Femur (tissue), 1 donor: ENCODE results near the gene ZNF226.
"Not testable (repeated sequence)": the region's sequence is repeated elsewhere in the genome, so short reads cannot be mapped to it uniquely, and the experiment has no call there.

Experiments used
- DNase-seq: peaks from one replicate; pipeline ENCODE4 v3.0.0-alpha.2; 2017

ZNF226 gene

GRCh38 chr19:44212866-44213346 is 48.0 kb downstream of the ZNF226 start:
- DNase-seq, result peak; percentile 33

DNA sequence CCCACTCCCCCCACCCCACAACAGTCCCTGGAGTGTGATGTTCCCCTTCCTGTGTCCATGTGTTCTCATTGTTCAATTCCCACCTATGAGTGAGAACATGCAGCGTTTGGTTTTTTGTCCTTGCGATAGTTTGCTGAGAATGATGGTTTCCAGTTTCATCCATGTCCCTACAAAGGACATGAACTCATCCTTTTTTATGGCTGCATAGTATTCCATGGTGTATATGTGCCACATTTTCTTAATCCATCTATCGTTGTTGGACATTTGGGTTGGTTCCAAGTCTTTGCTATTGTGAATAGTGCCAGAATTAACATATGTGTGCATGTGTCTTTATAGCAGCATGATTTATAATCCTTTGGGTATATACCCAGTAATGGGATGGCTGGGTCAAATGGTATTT is 55.0 kb downstream of the ZNF226 start:
- not testable (repeated sequence) for DNase-seq

DNA sequence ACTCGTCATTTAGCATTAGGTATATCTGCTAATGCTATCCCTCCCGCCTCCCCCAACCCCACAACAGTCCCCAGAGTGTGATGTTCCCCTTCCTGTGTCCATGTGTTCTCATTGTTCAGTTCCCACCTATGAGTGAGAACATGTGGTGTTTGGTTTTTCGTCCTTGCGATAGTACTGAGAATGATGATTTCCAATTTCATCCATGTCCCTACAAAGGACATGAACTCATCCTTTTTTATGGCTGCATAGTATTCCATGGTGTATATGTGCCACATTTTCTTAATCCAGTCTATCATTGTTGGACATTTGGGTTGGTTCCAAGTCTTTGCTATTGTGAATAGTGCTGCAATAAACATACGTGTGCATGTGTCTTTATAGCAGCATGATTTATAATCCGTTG is 55.9 kb downstream of the ZNF226 start:
- not testable (repeated sequence) for DNase-seq

DNA sequence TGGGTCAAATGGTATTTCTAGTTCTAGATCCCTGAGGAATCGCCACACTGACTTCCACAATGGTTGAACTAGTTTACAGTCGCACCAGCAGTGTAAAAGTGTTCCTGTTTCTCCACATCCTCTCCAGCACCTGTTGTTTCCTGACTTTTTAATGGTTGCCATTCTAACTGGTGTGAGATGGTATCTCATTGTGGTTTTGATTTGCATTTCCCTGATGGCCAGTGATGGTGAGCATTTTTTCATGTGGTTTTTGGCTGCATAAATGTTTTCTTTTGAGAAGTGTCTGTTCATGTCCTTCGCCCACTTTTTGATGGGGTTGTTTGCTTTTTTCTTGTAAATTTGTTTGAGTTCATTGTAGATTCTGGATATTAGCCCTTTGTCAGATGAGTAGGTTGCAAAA is 56.4 kb downstream of the ZNF226 start:
- not testable (repeated sequence) for DNase-seq
